H1 (cell line): ENCODE data around the gene PTPN3. TPM values are rescaled to one million over a fixed set of nuclear protein-coding genes. Genes with fewer than 3 reads are reported as not detected.
"Not testable (repeated sequence)": the region's sequence is repeated elsewhere in the genome, so short reads cannot be mapped to it uniquely, and the experiment has no call there.

Source experiments
- CTCF ChIA-PET: fragments of 300-600 bp; sonication (Branson Sonifier 250); formaldehyde crosslinking; loops from one replicate; lab custom pipeline; 2021; ENCODE audit not compliant: partially characterized antibody; lab: Charles Lee
- POLR2A ChIA-PET: fragments of 300-600 bp; sonication (Branson Sonifier 250); formaldehyde crosslinking; loops from one replicate; lab custom pipeline; 2021; ENCODE audit warnings: inconsistent platforms; ENCODE audit not compliant: partially characterized antibody; lab: Charles Lee
- DNase-seq, 2 experiments: peaks; one replicate each; pipeline versions ENCODE4 v3.0.0 to v3.0.0-alpha.2; 2010 to 2022; ENCODE audit warnings: low spot score in 2 of 2, low read depth in 1 of 2, mixed read lengths in 1 of 2
- FAIRE-seq: peaks from 2 replicates; lab custom pipeline; 2011; peaks lifted over from hg19 to GRCh38; lab: Jason Lieb, UNC
- H2AFZ ChIP-seq: 2 replicates; pipeline ENCODE4 v1.8.1; 2012; ENCODE audit warnings: low read length, inconsistent platforms
- H2AK5ac ChIP-seq: 2 replicates; pipeline ENCODE4 v1.6.1; 2013; ENCODE audit warnings: low read depth, low read length
- H2BK120ac ChIP-seq: replicated peaks from 2 replicates; pipeline ENCODE3; 2013; ENCODE audit warnings: low read depth, low read length, inconsistent platforms
- H2BK12ac ChIP-seq: 2 replicates; pipeline ENCODE4 v1.6.1; 2013; ENCODE audit warnings: low read depth, low read length
- H2BK15ac ChIP-seq: 2 replicates; pipeline ENCODE4 v1.6.1; 2013; ENCODE audit warnings: low read length
- H2BK20ac ChIP-seq: 2 replicates; pipeline ENCODE4 v1.6.1; 2013; ENCODE audit warnings: low read length
- H2BK5ac ChIP-seq: 2 replicates; pipeline ENCODE4 v1.6.1; 2013; ENCODE audit warnings: low read depth, low read length
- H3K14ac ChIP-seq: 2 replicates; pipeline ENCODE4 v1.6.1; 2013; ENCODE audit warnings: inconsistent platforms; ENCODE audit not compliant: insufficient read length
- H3K18ac ChIP-seq: 2 replicates; pipeline ENCODE4 v1.6.1; 2013; ENCODE audit warnings: low read length; ENCODE audit errors: extremely low read depth
- H3K23ac ChIP-seq: 2 replicates; pipeline ENCODE4 v1.6.1; 2013; ENCODE audit warnings: inconsistent platforms; ENCODE audit not compliant: insufficient read length
- H3K23me2 ChIP-seq: 2 replicates; pipeline ENCODE4 v1.6.1; 2013; ENCODE audit warnings: low read depth, low read length
- H3K27ac ChIP-seq: 2 replicates; pipeline ENCODE4 v1.6.1; 2011; ENCODE audit warnings: low read depth, low read length, inconsistent platforms
- H3K27me3 ChIP-seq, 4 experiments: replicated peaks in 1 of 4; 1 replicate in 1 of 4; 2 replicates in 3 of 4; pipeline versions ENCODE4 v1.6.1 to v1.8.1; 2011 to 2013; ENCODE audit warnings: low read length in 3 of 4, mild to moderate bottlenecking in 3 of 4, inconsistent platforms in 2 of 4, mixed read lengths in 2 of 4, moderate library complexity in 1 of 4; ENCODE audit not compliant: control insufficient read depth in 3 of 4, insufficient read depth in 3 of 4; ENCODE audit errors: extremely low read depth in 1 of 4
- H3K36me3 ChIP-seq, 4 experiments: 2 replicates each; pipeline versions ENCODE4 v1.6.1 to v1.8.1; 2011 to 2013; ENCODE audit warnings: mild to moderate bottlenecking in 4 of 4, low read length in 3 of 4, moderate library complexity in 2 of 4, control low read depth in 1 of 4, inconsistent platforms in 1 of 4; ENCODE audit not compliant: insufficient read depth in 4 of 4, control insufficient read depth in 2 of 4
- H3K4ac ChIP-seq: replicated peaks from 2 replicates; pipeline ENCODE3; 2013; ENCODE audit warnings: low read length, low read depth, mixed read lengths, inconsistent platforms; ENCODE audit not compliant: insufficient read length
- H3K4me1 ChIP-seq, 4 experiments: replicated peaks in 1 of 4; 1 replicate in 1 of 4; 2 replicates in 3 of 4; pipeline versions ENCODE4 v1.6.1 to v1.8.1; 2011 to 2013; ENCODE audit warnings: low read length in 3 of 4, inconsistent platforms in 2 of 4, mixed read lengths in 1 of 4; ENCODE audit not compliant: insufficient read depth in 4 of 4, control insufficient read depth in 3 of 4
- H3K4me2 ChIP-seq, 2 experiments: 2 replicates each; pipeline versions ENCODE4 v1.6.1 to v1.8.1; 2011 to 2013; ENCODE audit warnings: low read depth in 2 of 2, low read length in 2 of 2, control low read depth in 1 of 2, inconsistent platforms in 1 of 2, mild to moderate bottlenecking in 1 of 2; ENCODE audit not compliant: insufficient read depth in 1 of 2
- H3K4me3 ChIP-seq, 4 experiments: fragments of 200-600, 300-600 bp in 1 of 4; sonication (generic), shearing (Covaris generic), sonication (Bioruptor Twin) in 1 of 4; 2 replicates each; pipeline versions ENCODE4 v1.5.1 to v1.8.1; 2011 to 2016; ENCODE audit warnings: low read length in 4 of 4, low read depth in 3 of 4, control low read depth in 2 of 4, inconsistent platforms in 2 of 4, mild to moderate bottlenecking in 2 of 4, mixed read lengths in 1 of 4, moderate library complexity in 1 of 4; ENCODE audit not compliant: insufficient read depth in 2 of 4; ENCODE audit errors: extremely low read depth in 1 of 4
- H3K56ac ChIP-seq: replicated peaks from 2 replicates; pipeline ENCODE3; 2013; ENCODE audit warnings: low read depth, mild to moderate bottlenecking, mixed read lengths, low read length, inconsistent platforms; ENCODE audit not compliant: insufficient read length
- H3K79me1 ChIP-seq: 2 replicates; pipeline ENCODE4 v1.6.1; 2013; ENCODE audit warnings: low read depth, low read length, control low read depth
- H3K79me2 ChIP-seq, 2 experiments: 2 replicates each; pipeline versions ENCODE4 v1.6.1 to v1.8.1; 2012 to 2013; ENCODE audit warnings: low read length in 2 of 2, mild to moderate bottlenecking in 2 of 2, inconsistent platforms in 1 of 2; ENCODE audit not compliant: insufficient read depth in 2 of 2, control insufficient read depth in 1 of 2
- H3K9ac ChIP-seq, 4 experiments: replicated peaks in 1 of 4; 1 replicate in 1 of 4; 2 replicates in 3 of 4; pipeline versions ENCODE4 v1.6.1 to v1.8.1; 2011 to 2013; ENCODE audit warnings: low read depth in 3 of 4, low read length in 3 of 4, control low read depth in 2 of 4, mild to moderate bottlenecking in 2 of 4, moderate library complexity in 2 of 4, inconsistent platforms in 1 of 4; ENCODE audit errors: extremely low read depth in 1 of 4
- H3K9me3 ChIP-seq, 2 experiments: 2 replicates each; pipeline versions ENCODE4 v1.6.1 to v1.8.1; 2012 to 2013; ENCODE audit warnings: mild to moderate bottlenecking in 2 of 2, moderate library complexity in 2 of 2, control low read depth in 1 of 2, inconsistent platforms in 1 of 2, low read depth in 1 of 2, low read length in 1 of 2, mixed read lengths in 1 of 2; ENCODE audit not compliant: insufficient read depth in 2 of 2
- H4K20me1 ChIP-seq, 2 experiments: replicated peaks in 1 of 2; 2 replicates each; pipeline versions ENCODE3 to v1.8.1; 2011 to 2013; ENCODE audit warnings: inconsistent platforms in 2 of 2, low read length in 2 of 2, mild to moderate bottlenecking in 1 of 2; ENCODE audit not compliant: insufficient read depth in 2 of 2, control insufficient read depth in 1 of 2
- H4K5ac ChIP-seq: 2 replicates; pipeline ENCODE4 v1.6.1; 2013; ENCODE audit warnings: low read length, low read depth, mixed read lengths, inconsistent platforms; ENCODE audit not compliant: insufficient read length
- H4K8ac ChIP-seq: 2 replicates; pipeline ENCODE4 v1.8.0; 2013; ENCODE audit warnings: mild to moderate bottlenecking, moderate library complexity, low read length, inconsistent platforms; ENCODE audit not compliant: insufficient read depth; ENCODE audit errors: extremely low read depth
- H4K91ac ChIP-seq: replicated peaks from 2 replicates; pipeline ENCODE3; 2013; ENCODE audit warnings: low read length, mixed read lengths, inconsistent platforms; ENCODE audit not compliant: insufficient read length
- WGBS, 2 experiments: shearing (Covaris generic) in 1 of 2; methylation state at CpG; one replicate each; pipeline versions ENCODE4 v1.1.6 to v1.1.7; 2013 to 2015; ENCODE audit warnings: low lambda C conversion rate in 2 of 2, mixed read lengths in 2 of 2, inconsistent platforms in 1 of 2, low coverage in 1 of 2, missing lambda C conversion rate in 1 of 2; ENCODE audit not compliant: insufficient replicate concordance in 2 of 2, insufficient coverage in 1 of 2, insufficient read length in 1 of 2; ENCODE audit errors: extremely low coverage in 1 of 2, missing lambda C conversion rate in 1 of 2; 5-methylcytosine and 5-hydroxymethylcytosine counted together
- polyA plus RNA-seq, 7 experiments: library from polyadenylated mRNA; depleted of rRNA in 3 of 7; stranded (reverse) in 5 of 7; unstranded in 2 of 7; fragments of >200 nt in 5 of 7; fragments of 200-250 nt in 2 of 7; gene quantifications; 1 replicate in 5 of 7; 2 replicates in 1 of 7; 4 replicates in 1 of 7; pipeline versions ENCODE4 v1.2.1 to v1.2.3, GENCODE V29; 2011 to 2013; ENCODE audit warnings: missing spikeins in 2 of 7, mixed read lengths in 2 of 7
- total RNA-seq: library from RNA; stranded (reverse); fragmentation: NEBNext Ultra II Directional; extraction: Animal tissue kit (Norgen Biotek cat#: 25700); gene quantifications from 2 replicates; pipeline ENCODE4 v1.2.1, GENCODE V29; 2021

The PTPN3 gene
- total and polyA plus RNA-seq, 2 of the 8 experiments (the other 6 are each of a cell fraction or from before 2014, with no cell fraction given) = 2.9 to 3.7 TPM

- H2AFZ ChIP-seq, H4K91ac ChIP-seq, H4K5ac ChIP-seq, H3K14ac ChIP-seq, H3K18ac ChIP-seq, H3K9me3 ChIP-seq, H3K4me1 ChIP-seq, H3K4me3 ChIP-seq, H2BK12ac ChIP-seq, H3K9ac ChIP-seq, H4K20me1 ChIP-seq, H4K8ac ChIP-seq, H2BK15ac ChIP-seq, FAIRE-seq, H3K36me3 ChIP-seq, H3K23ac ChIP-seq, H2BK20ac ChIP-seq, H3K23me2 ChIP-seq, DNase-seq, H2BK120ac ChIP-seq, H3K27ac ChIP-seq, H3K4me2 ChIP-seq, H2BK5ac ChIP-seq, H3K4ac ChIP-seq, H3K56ac ChIP-seq, H3K27me3 ChIP-seq, H3K79me2 ChIP-seq, H3K79me1 ChIP-seq, H2AK5ac ChIP-seq: not testable (repeated sequence)
- POLR2A ChIA-PET = interaction anchor here (0.7 kb wide), 1 partner anchor 37 kb away, joined by 4 read pairs; no protein-coding TSS in a partner anchor
- CTCF ChIA-PET = interaction anchor here (1.2 to 3.0 kb wide), 5 partner anchors 13 to 176 kb away, joined by 4 to 15 read pairs (median 7); no protein-coding TSS in a partner anchor
- WGBS, 2 experiments = 85% methylated on average over 6 of the region's 8 CpGs; no CpG with 5 or more reads in 1 of the 2 experiments
Observed at GRCh38 chr9:109358968-109359603, 139.0 kb downstream of the PTPN3 start.
